Measurements from ENCODE around the gene SNAP25.

DNA sequence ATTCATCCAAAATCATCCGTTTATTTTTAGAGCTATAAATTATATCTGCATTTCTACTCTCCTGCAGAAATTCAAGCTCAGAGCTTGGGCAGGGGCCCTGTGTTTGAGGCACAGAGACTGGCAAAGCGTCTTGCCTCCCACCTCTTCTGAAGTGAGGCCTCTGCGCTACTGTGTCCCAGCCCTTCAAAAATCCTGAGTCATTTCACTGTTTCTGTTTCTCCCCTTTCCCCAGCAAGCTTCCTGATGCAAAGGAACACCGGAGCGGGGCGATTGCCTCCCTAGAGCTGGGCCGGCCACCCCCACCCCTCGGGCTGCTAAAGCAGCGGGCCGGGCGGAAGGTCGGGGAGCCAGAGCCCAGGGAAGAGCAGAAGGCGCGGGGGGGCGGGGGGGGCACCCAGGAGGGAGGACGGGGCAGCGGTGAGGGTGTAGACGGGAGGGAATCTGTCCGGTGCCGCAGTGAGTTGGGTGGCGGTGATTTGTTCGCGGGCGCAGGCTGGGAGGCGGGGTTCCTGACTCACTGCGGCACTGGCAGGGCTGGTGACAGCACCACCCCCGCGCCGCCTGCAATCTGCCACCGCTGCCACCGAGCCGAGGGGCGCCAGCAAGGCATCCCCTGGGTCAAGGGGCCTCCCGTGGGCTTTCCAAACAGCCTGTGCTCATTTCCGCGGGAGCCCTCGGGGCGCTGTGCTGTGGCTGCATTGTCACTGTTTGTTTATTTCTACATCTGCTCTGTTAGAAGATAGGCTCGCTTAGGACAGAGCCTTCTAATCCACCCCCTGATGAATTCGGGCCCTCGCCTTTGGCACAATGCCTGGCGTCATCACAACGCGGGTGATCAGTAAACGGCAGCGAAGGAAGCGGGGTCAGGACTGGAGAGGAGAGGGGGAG, 46.5 kb upstream of the SNAP25 start:
- no peak for TF ChIP-seq POLR2A (IDR thresholded peaks at IDR 0.05; ENCODE audit: low read length)
- no peak for TF ChIP-seq GATA1 (IDR thresholded peaks at IDR 0.05; ENCODE audit: low read depth, low read length)

Data from erythroblast (primary cell).